Stimulated activated CD8-positive, alpha-beta memory T cell treated with anti-CD3 and anti-CD28 coated beads, Interleukin-7, amount 100 ng/mL, for 4 hours (primary cell): ENCODE results near the gene SBK2.
"Not testable (repeated sequence)": the region's sequence is repeated elsewhere in the genome, so short reads cannot be mapped to it uniquely, and the experiment has no call there.

Experiments used
- DNase-seq, 2 donors: peaks; one replicate each; pipeline ENCODE4 v3.0.0-alpha.2; 2020; ENCODE audit warnings: low read depth in 2 of 2

Gene SBK2

GRCh38 chr19:55502197-55502952 lies 34.6 kb downstream of the SBK2 start:
- no peak for DNase-seq

GRCh38 chr19:55500368-55500952 lies 36.5 kb downstream of the SBK2 start:
- no peak for DNase-seq

GRCh38 chr19:55498246-55498840 lies 38.6 kb downstream of the SBK2 start:
- DNase-seq: no peak

GRCh38 chr19:55497763-55498162 lies 39.2 kb downstream of the SBK2 start:
- DNase-seq: no peak

GRCh38 chr19:55496820-55497219 lies 40.1 kb downstream of the SBK2 start:
- DNase-seq: not testable (repeated sequence)

GRCh38 chr19:55495646-55496349 lies 41.1 kb downstream of the SBK2 start:
- DNase-seq: no peak

GRCh38 chr19:55494172-55494761 lies 42.7 kb downstream of the SBK2 start:
- no peak for DNase-seq

GRCh38 chr19:55493645-55494171 lies 43.2 kb downstream of the SBK2 start:
- DNase-seq: no peak

GRCh38 chr19:55493052-55493644 lies 43.8 kb downstream of the SBK2 start:
- DNase-seq: no peak

- no peak for DNase-seq
These were observed 44.5 kb downstream of the SBK2 start for GRCh38 chr19:55492362-55492944.

- DNase-seq: no peak
These were observed 45.2 kb downstream of the SBK2 start for GRCh38 chr19:55491546-55492360.

- no peak for DNase-seq
These were observed 46.2 kb downstream of the SBK2 start for GRCh38 chr19:55490478-55491432.

GRCh38 chr19:55489711-55490477 lies 47.0 kb downstream of the SBK2 start:
- DNase-seq: no peak

GRCh38 chr19:55488986-55489710 lies 47.8 kb downstream of the SBK2 start:
- no peak for DNase-seq

GRCh38 chr19:55487924-55488687 lies 48.8 kb downstream of the SBK2 start, which contains the start of gene SSC5D:
Gene SSC5D, plus strand, starts transcription at chr19:55488436. Its CDS starts 154 bp downstream, at chr19:55488590.
- no peak for DNase-seq
